Pancreas (tissue), 10 donors: ENCODE results near the gene FXR1. TPM values are rescaled to one million over a fixed set of nuclear protein-coding genes. Genes with fewer than 3 reads are reported as not detected.

Experiments
- ATAC-seq, 4 donors: fragments of 200-7000 bp; cut with Tn5 transposase; one replicate each; pipeline versions ENCODE4 v1.8.0 to v1.9.1; 2020; ENCODE audit warnings: mild to moderate bottlenecking in 4 of 4, moderate library complexity in 4 of 4
- DNase-seq, 6 donors: peaks; one replicate each; pipeline ENCODE4 v3.0.0-alpha.2; 2020
- FAIRE-seq: peaks from 2 replicates; lab custom pipeline; 2012; peaks lifted over from hg19 to GRCh38; lab: Jason Lieb, UNC
- H3K27ac ChIP-seq, 4 donors: fragments of 200-600 bp; sonication (generic); 1 replicate in 3 of 4; 2 replicates in 1 of 4; pipeline versions ENCODE4 v1.5.0 to v1.8.0; 2020
- H3K27me3 ChIP-seq, 4 donors: fragments of 200-600 bp; one replicate each; pipeline ENCODE4 v1.8.0; 2021
- H3K36me3 ChIP-seq, 3 donors: fragments of 200-600 bp; sonication (generic) in 1 of 3; one replicate each; pipeline versions ENCODE4 v1.5.0 to v1.8.0; 2020 to 2021
- H3K4me1 ChIP-seq, 3 donors: fragments of 200-600 bp; one replicate each; pipeline ENCODE4 v1.8.0; 2021
- H3K4me3 ChIP-seq, 4 donors: fragments of 200-600 bp; sonication (generic) in 2 of 4; one replicate each; pipeline versions ENCODE4 v1.5.0 to v1.8.0; 2020 to 2021
- H3K9me3 ChIP-seq, 4 donors: fragments of 200-600 bp; one replicate each; pipeline ENCODE4 v1.8.0; 2021
- WGBS, 2 donors: extraction: QIAGEN DNeasy Blood & Tissue Kit; methylation state at CpG; one replicate each; pipeline ENCODE4 v1.1.7; 2013; 5-methylcytosine and 5-hydroxymethylcytosine counted together
- intact Hi-C, 3 donors: fragments of 100-400 bp; cut with DNase I; formaldehyde crosslinking; loops; one replicate each; pipeline versions ENCODE4 v1.11.1 to v1.14.2; 2022
- polyA plus RNA-seq, 2 donors: library from polyadenylated mRNA; stranded (reverse); fragments of 200-250 nt; gene quantifications; one replicate each; pipeline ENCODE4 v1.2.3, GENCODE V29; 2013
- total RNA-seq, 6 donors: library from RNA; stranded (reverse); fragmentation: NEBNext Ultra II Directional in 4 of 6; extraction: Animal tissue kit (Norgen Biotek cat#: 25700) in 4 of 6; gene quantifications; one replicate each; pipeline versions ENCODE4 v1.2.1 to v1.2.4, GENCODE V29; 2021 to 2023
- TF ChIP-seq, protein P1 (sequence below), 4 donors: fragments of 200-600 bp; sonication (generic) in 3 of 4; IDR thresholded peaks; one replicate each; pipeline versions ENCODE4 v1.5.0 to v1.8.0; 2021; ENCODE audit warnings: antibody characterized with exemption in 4 of 4
- donor health status: healthy with polysubstance abuse.
- donor health status: DM: no; HTN: no; CAD: no; lungs with moderate emphysema.
- donor health status: DM: no; HTN: no; CAD: no.
- donor health status: control.
- donor health status: control.
- donor health status: Bipolar disorder and iron deficiency.
- donor health status: DM: yes; HTN: yes; CAD: no.
- donor health status: DM: no; HTN: no; CAD: no.
- donor health status: DM: no; HTN: no; CAD: no.
- donor health status: DM: yes; HTN: yes; CAD: no.

The FXR1 gene
- total and polyA plus RNA-seq, 8 donors, result 33.5 to 76.6 (median 58.4) TPM

DNA sequence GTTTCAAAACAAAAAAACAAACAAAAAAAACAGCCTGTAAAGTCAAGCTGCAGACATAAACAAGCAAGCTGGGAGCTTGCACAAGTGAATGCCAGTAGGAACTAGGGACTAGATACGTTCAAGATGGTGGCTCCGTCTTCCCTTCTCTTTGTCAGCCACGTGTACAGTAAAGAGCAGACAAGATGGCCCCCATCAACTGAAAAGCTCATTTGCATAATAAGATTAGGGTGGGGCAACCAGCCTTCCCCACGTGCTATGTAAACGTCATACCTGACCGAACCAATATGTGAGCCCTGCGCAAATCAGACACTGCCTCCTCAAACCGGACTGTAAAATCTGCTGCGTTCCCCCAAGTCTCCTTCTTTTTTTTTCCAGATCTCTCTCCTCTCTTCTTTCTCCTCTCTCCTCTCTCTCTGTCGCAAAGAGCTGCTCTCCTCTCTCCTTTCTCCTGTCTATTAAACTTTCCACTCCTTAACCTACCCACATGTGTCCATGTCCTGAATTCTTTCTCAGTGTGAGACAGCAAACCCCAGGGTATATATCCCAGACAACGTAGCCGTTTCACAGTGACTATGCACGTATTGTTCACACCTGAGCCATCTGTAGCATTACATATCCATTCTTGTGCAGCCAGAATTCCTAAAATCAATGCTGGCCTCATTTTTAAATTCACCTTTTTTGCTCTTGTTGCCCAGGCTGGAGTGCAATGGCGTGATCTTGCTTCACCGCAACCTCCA is 31.2 kb upstream of the FXR1 start:
- no peak for DNase-seq
- Histone ChIP-seq H3K27me3 (no peaks in the 10 kb centered on the region), H3K4me3 (no peak overlapping the region), H3K9me3 (no peaks in the 10 kb centered on the region), H3K27ac (no peak overlapping the region), H3K4me1 (no peaks in the 10 kb centered on the region), H3K36me3 (no peaks in the 10 kb centered on the region)
- no peak for FAIRE-seq
- no peak for ATAC-seq
- TF ChIP-seq, protein P1, sequence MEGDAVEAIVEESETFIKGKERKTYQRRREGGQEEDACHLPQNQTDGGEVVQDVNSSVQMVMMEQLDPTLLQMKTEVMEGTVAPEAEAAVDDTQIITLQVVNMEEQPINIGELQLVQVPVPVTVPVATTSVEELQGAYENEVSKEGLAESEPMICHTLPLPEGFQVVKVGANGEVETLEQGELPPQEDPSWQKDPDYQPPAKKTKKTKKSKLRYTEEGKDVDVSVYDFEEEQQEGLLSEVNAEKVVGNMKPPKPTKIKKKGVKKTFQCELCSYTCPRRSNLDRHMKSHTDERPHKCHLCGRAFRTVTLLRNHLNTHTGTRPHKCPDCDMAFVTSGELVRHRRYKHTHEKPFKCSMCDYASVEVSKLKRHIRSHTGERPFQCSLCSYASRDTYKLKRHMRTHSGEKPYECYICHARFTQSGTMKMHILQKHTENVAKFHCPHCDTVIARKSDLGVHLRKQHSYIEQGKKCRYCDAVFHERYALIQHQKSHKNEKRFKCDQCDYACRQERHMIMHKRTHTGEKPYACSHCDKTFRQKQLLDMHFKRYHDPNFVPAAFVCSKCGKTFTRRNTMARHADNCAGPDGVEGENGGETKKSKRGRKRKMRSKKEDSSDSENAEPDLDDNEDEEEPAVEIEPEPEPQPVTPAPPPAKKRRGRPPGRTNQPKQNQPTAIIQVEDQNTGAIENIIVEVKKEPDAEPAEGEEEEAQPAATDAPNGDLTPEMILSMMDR (IDR thresholded peaks at IDR 0.05), result no peak
- intact Hi-C loops, result no loop called here
- 72 to 76% methylated on average over 15 of the region's 15 CpGs for WGBS, 2 donors

DNA sequence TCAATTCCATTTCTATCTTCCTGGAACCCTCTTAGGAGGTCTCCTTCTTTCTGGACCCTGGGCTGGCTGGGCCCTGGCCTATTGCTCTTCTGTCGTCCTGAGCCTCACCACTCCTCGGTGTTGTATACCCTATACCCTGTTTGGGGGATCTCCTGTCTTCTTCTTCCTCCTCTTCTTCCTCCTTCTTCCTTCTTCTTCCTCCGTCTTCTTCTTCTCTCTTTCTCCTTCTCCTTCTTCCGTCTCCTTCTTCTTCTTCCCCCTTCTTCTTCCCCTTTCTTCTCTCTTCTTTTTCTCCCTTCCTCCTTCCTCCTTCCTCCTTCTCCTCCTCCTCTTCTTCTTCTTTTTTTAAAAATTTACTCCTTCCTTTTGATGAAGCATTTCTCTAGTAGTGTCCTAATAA is 30.4 kb upstream of the FXR1 start:
- no peaks in the 10 kb centered on the region for H3K4me1 ChIP-seq
- no peaks in the 10 kb centered on the region for H3K27me3 ChIP-seq
- no peak for DNase-seq
- no peak for FAIRE-seq
- intact Hi-C loops, result no loop called here
- H3K9me3 ChIP-seq, result no peaks in the 10 kb centered on the region
- no peak for ATAC-seq
- no peaks in the 10 kb centered on the region for H3K36me3 ChIP-seq
- no peak overlapping the region for H3K27ac ChIP-seq
- 60 to 76% methylated on average over 4 of the region's 4 CpGs for WGBS, 2 donors
- H3K4me3 ChIP-seq, result no peak overlapping the region
- TF ChIP-seq, protein P1 (IDR thresholded peaks at IDR 0.05), result no peak

DNA sequence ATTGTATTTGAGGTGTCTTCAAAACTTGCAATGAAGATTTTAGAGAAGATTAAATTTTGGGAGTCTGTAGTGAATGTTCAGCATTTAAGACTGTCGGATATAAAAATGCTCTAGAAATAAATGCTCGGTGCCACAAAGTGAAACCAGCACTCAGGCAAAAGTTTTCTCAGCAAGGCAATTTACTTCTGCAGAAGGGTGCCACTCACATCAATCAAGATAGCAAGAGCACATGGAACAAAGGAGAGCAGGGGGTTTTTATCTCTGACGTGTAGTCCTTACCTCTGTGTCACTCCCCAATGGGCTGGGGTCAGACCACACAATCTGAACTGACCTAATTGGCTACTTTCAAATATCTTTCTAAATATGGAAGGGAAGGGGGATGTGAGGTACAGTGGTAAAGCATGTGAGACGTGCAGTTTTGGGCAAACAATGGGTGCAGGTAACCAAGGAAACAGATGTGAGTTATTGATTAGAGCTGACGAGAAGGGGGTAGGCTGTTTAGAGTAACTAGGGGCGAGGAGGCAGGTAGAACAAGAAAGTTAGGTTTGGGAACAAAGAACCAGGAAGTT is 23.4 kb upstream of the FXR1 start:
- intact Hi-C loops, result no loop called here
- no peak overlapping the region for H3K27ac ChIP-seq
- TF ChIP-seq, protein P1 (IDR thresholded peaks at IDR 0.05), result no peak
- FAIRE-seq (no peak), DNase-seq (no peak), ATAC-seq (no peak)
- H3K9me3 ChIP-seq, result no peaks in the 10 kb centered on the region
- 50 to 56% methylated on average over 6 of the region's 6 CpGs for WGBS, 2 donors
- no peaks in the 10 kb centered on the region for H3K27me3 ChIP-seq
- no peaks in the 10 kb centered on the region for H3K4me1 ChIP-seq
- no peaks in the 10 kb centered on the region for H3K36me3 ChIP-seq
- H3K4me3 ChIP-seq, result no peak overlapping the region

DNA sequence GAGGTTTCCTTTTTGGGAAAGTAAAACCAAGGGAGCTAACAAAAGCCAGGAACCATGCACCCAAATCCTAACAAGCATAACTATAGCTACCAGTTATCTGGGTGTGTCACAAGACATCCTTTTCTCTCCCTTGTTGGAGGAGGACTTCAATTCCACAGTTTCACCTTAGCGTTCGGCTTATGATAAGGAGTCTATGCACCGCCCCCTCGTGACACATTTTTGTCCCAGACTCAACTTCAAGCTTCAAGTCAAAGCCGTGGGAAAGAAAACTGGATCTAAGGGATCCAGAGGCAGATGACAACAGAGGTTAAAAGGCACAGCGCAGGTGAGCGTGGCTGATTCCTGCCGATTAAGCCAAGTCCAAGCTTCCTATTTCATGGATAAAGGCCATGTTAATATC is 13.9 kb upstream of the FXR1 start:
- ATAC-seq, result no peak
- no peaks in the 10 kb centered on the region for H3K27me3 ChIP-seq
- no peak overlapping the region for H3K4me3 ChIP-seq
- intact Hi-C loops, result no loop called here
- WGBS, 2 donors, result 81 to 92% methylated on average over 8 of the region's 8 CpGs
- no peaks in the 10 kb centered on the region for H3K36me3 ChIP-seq
- DNase-seq, result no peak
- no peaks in the 10 kb centered on the region for H3K4me1 ChIP-seq
- TF ChIP-seq, protein P1 (IDR thresholded peaks at IDR 0.05), result no peak
- FAIRE-seq, result no peak
- no peak overlapping the region for H3K27ac ChIP-seq
- H3K9me3 ChIP-seq, result no peaks in the 10 kb centered on the region
